Mammary epithelial cell (primary cell): ENCODE measurements around the gene SCG3.

Experiments
- CTCF ChIP-seq, 2 donors: IDR thresholded peaks in 1 of 2; conservative IDR thresholded peaks in 1 of 2; 2 replicates each; pipeline ENCODE4 v1.5.1; 2011 to 2012; ENCODE audit warnings: inconsistent platforms in 2 of 2, low read length in 2 of 2, mild to moderate bottlenecking in 2 of 2, control low read depth in 1 of 2, low read depth in 1 of 2; ENCODE audit not compliant: insufficient read depth in 1 of 2; ENCODE audit errors: extremely low read depth in 1 of 2
- EZH2 ChIP-seq: IDR thresholded peaks from 2 replicates; pipeline ENCODE4 v1.6.1; 2012; ENCODE audit warnings: low read length, inconsistent platforms, borderline replicate concordance

- no peak for TF ChIP-seq CTCF (conservative IDR thresholded peaks at IDR 0.05 in 1 of 2, IDR thresholded peaks at IDR 0.05 in 1 of 2; ENCODE audit: extremely low read depth in 1 of 2, insufficient read depth in 1 of 2, low read depth in 1 of 2, low read length in 2 of 2)
- TF ChIP-seq EZH2, result no peak
These were observed 46.6 kb upstream of the SCG3 start for GRCh38 chr15:51634591-51635198.
